HG03520 (cell line): ENCODE measurements around the gene PSMD6.
A peak's percentile ranks its signal among the peaks of the same experiment; 100 is the strongest.

ENCODE experiments used
- ATAC-seq: cut with Tn5 transposase; IDR thresholded peaks from one replicate; pipeline ENCODE4 v1.9.1; 2021; ENCODE audit warnings: mild to moderate bottlenecking, moderate library complexity; ENCODE audit not compliant: unreplicated experiment

Gene PSMD6

GRCh38 chr3:64011685-64012084, 11.6 kb downstream of the PSMD6 start:
- no peak for ATAC-seq

DNA sequence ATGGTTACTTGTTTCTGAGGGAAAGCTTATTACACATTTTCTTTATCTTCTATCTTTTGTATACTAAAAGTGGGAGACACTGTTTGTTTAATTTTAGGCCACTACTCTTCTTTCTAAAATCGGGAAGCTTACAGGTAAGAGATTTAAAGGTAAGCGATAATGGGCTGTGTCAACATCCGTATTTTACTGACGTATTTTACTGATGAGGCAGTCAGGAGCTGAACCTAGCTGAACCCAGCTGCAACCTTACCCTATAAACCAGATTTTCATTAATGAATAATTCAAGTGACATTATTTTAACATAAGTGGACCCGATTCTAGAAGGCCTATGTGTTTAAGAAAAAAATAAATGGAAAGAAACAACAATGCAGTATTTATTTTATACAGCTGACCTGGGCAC, 13.1 kb downstream of the PSMD6 start:
- no peak for ATAC-seq

- no peak for ATAC-seq
Observed at GRCh38 chr3:64009528-64009927, 13.8 kb downstream of the PSMD6 start.

- no peak for ATAC-seq
Observed at GRCh38 chr3:64008487-64009351, 14.6 kb downstream of the PSMD6 start.

DNA sequence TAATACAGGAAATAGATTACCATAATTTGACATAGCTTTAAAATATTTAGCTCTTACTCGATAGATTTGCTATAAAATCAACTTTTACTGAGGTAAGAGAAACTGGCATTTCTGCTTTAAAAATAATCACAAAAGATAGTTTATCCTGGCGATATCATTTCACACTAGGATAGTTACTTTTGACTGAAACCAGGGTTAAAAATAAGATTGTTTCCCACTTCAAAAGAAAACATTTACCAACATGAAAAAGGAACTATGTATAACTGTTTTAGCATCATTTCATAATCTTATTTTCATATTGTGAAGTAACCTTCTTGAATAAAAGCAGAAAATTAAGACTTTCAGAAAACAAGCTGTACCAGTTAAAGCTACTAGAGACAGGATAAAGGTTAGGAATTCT, 15.3 kb downstream of the PSMD6 start:
- no peak for ATAC-seq

- ATAC-seq = no peak
Observed at GRCh38 chr3:64003589-64003988, 19.7 kb downstream of the PSMD6 start.

DNA sequence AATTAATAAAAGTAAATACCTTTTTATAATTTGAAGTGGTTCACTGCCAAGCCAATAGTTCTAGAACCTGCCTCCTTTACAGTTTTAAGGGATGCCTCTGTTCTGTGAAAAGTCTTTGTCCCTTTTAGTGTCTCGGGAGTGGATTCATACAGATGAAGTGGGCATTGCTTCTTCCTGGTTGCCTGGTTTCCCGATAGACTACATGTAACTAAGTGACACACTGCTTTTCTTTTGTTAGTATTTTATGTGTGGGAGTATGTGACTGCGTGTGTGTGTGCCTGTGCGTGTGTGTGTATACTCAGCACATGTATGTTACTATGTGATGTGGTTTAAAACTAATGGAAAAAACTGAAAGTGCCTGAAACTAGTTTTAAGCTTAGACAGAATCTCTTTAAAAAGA, 21.1 kb downstream of the PSMD6 start:
- no peak for ATAC-seq

GRCh38 chr3:64000453-64001055, 22.7 kb downstream of the PSMD6 start:
- no peak for ATAC-seq

- no peak for ATAC-seq
Observed at GRCh38 chr3:63998852-63999754, 24.2 kb downstream of the PSMD6 start.

- ATAC-seq = no peak
Observed at GRCh38 chr3:63995086-63995485, 28.2 kb downstream of the PSMD6 start.

DNA sequence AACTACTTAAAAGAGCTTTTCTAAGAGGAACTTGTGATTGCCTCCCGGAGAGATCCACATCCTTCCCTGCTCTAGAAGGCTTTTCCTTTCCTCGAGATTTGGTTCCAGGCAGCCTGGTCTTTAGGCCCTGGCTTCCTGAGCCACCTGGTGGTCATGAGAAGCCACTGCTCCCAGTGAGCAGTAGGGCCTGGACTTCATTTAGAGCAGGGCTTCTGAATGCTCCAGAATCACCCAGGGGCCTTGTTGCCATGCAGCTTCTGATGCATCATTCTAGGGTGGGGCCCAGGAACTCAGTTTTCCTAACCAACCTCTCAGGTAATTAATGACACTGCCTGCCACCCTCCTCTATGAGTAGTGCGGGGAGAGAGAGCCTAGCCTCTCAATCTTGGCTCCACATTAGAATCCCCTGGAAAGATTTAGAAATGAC, 29.6 kb downstream of the PSMD6 start:
- peak; percentile 82 for ATAC-seq

DNA sequence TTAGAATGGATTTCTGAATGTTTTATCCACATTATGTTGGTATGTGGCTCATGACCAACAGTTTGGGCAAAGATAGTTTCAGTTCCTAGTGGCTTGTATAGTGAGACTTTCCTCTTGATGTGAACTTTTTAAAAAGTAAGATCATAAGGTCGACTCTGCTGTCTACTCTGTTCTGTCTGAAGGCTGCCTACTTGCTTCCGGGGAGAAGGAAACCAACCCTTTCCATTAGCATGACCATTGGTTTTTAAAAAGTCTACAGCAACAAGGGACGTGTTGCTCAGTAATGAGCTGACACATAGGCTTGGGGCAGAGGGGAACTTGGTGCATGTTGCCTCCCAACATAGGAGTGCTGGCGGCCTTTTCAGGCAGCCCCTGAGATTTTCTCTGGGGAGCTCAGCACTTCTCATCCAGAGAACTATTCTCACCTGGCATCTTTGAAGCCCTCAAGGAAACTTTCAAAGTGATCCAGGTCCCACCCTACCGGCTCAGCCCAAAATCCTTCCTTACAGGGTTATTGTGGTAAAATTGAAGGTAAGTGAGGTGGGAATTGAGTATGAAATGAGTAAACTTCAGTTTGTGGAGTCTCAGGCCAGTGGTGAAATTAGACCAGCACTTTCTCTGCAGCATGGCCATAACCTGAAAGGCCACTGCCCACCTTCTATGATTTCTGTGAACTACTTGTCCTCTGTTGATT, 30.6 kb downstream of the PSMD6 start:
- no peak for ATAC-seq

- no peak for ATAC-seq
Observed at GRCh38 chr3:63991666-63992065, 31.6 kb downstream of the PSMD6 start.

DNA sequence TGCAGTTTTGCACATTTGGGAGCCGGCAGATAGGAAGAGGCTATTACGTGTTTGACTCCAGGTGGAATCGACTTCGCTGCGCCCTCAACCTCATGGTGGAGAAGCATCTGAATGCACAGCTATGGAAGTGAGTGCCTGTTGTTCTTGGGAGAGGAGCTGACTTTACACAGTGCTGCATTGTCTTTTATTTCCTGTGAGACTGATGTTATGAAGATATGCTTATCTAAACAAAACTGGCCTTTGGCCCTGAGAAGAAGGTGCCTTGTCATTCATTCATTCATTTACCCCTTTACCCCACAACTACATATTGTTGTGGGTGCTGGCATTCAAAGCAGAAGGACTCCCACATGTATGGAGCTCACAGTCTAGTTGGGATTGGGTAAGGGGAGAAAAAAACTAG, 32.6 kb downstream of the PSMD6 start:
- no peak for ATAC-seq

GRCh38 chr3:63990204-63990603, 33.1 kb downstream of the PSMD6 start:
- no peak for ATAC-seq

DNA sequence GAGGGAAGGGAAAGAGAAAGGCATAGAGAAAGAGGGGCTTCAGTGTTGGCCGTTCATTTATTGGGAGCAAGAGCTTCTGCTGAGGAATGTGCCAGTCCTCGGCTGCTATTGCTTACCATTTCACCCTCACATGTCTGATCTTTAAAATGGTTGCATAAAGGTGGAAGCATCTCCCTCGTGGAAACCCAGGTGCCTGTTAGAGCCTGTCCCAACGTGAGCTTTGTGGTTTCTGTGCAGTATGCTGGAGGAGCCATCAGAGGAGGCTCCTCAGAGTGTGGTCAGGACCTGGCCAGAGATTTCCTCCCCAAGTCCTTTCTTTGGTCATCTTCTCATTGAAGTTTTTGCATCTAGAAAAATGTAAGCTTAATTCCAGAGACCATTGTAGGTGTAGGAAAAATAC, 34.4 kb downstream of the PSMD6 start:
- ATAC-seq = no peak

- ATAC-seq = no peak
Observed at GRCh38 chr3:63986831-63987230, 36.5 kb downstream of the PSMD6 start.

GRCh38 chr3:63986146-63986545, 37.1 kb downstream of the PSMD6 start:
- no peak for ATAC-seq

DNA sequence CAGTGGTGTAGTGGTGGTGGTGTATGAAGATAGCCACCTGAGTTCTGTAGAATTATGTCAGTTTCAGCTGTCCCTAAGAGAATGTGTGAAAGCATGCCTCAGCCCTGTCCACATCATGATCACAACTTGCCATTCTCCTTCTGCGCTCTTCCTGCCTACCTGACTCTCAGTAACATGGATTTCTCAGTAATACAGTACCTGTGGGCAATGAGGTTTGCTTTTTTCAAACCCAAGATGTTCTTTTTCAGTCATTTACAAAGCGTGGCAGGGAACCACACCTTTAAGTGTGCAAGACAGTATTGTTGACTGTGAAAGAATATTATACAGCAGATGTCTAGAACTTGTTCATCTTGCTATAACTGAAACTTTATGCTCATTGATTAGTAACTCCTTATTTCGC, 38.9 kb downstream of the PSMD6 start:
- ATAC-seq = no peak

DNA sequence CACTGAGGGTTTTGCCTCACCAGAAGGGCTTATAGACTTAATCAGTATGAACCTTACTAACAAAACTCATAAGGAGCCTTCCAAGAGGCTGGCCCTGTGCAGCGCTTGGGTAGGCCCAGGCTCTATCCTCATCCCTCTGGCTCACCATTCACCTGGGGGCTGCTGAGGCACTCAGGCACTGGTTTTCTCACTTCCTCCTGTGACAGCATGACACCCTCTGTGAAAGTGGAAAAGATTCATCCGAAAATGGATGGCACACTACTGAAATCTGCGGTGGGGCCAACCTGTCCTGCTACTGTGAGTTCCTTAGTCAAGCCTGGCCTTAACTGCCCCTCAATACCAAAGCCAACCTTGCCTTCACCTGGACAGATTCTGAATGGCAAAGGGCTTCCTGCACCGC, 41.3 kb downstream of the PSMD6 start:
- no peak for ATAC-seq
